ENCODE data around the gene COL6A6. TPM values are rescaled to one million over a fixed set of nuclear protein-coding genes. Genes with fewer than 3 reads are reported as not detected.

The COL6A6 gene
- total RNA-seq, 1 experiment from 2014 or later: not detected

- ATAC-seq: no peak
- no peaks in the 10 kb centered on the region for H3K4me1 ChIP-seq (ENCODE audit: control insufficient read depth, insufficient read depth, low read length)
- in situ Hi-C loops (cut with HindIII; ENCODE audit: low pct_unique_long_range_greater_than_20kb, low sequenced_read_pairs) (no loop called here), intact Hi-C loops (cut with micrococcal nuclease; ENCODE audit: unreplicated experiment) (no loop called here)
- no peak overlapping the region for H3K27ac ChIP-seq (ENCODE audit: low read length)
- peaks cover 29% of the 10 kb centered on the region for H3K27me3 ChIP-seq (ENCODE audit: control insufficient read depth, insufficient read depth, low read length)
- no peaks in the 10 kb centered on the region for H3K36me3 ChIP-seq (ENCODE audit: control insufficient read depth, insufficient read depth, low read length)
- ChIA-PET POLR2A (no interaction called here), CTCF (no interaction called here)
- no peak for TF ChIP-seq CTCF (IDR thresholded peaks at IDR 0.05)
- TF ChIP-seq POLR2AphosphoS5 (IDR thresholded peaks at IDR 0.05; ENCODE audit: low read depth, low read length): no peak
- no peak for TF ChIP-seq SIN3A (IDR thresholded peaks at IDR 0.05; ENCODE audit: borderline replicate concordance, insufficient read depth, low read depth, low read length)
- TF ChIP-seq TCF7L2 (IDR thresholded peaks at IDR 0.05; ENCODE audit: low read depth, low read length): no peak
- TF ChIP-seq REST (IDR thresholded peaks at IDR 0.05; ENCODE audit: insufficient read depth in 1 of 2, low read depth in 2 of 2, low read length in 1 of 2): no peak
- no TSS peak for BruUV-seq (replicated peaks)
- H3K9me3 ChIP-seq (ENCODE audit: control insufficient read depth, insufficient read depth, low read depth, low read length): no peaks in the 10 kb centered on the region
- no peak for DNase-seq (ENCODE audit: low read depth, low spot score)
- H3K4me3 ChIP-seq (ENCODE audit: low read depth in 2 of 2, low read length in 2 of 2): no peak overlapping the region
These were observed 48.2 kb downstream of the COL6A6 start for GRCh38 chr3:130565224-130565623.

Other genes with a start within 250 kb of the COL6A6 start
- not detected for gene COL6A5, start 171.5 kb upstream of the COL6A6 start, total RNA-seq (2021; ENCODE audit: unreplicated experiment)
- 26.1 TPM for gene PIK3R4, start 229.7 kb downstream of the COL6A6 start, total RNA-seq (2021; ENCODE audit: unreplicated experiment)